ENCODE measurements around the gene AGBL2.

Gene AGBL2

GRCh38 chr11:47651818-47652469, 63.2 kb downstream of the AGBL2 start:
- Histone ChIP-seq H2AFZ (ENCODE audit: insufficient read depth, low read length, poor library complexity) (no peak overlapping the region), H3K9ac (ENCODE audit: low read length) (no peak overlapping the region), H4K91ac (ENCODE audit: low read depth, low read length) (no peak overlapping the region), H2BK5ac (ENCODE audit: low read depth, low read length, poor library complexity) (no peak overlapping the region), H3K4me3 (ENCODE audit: low read depth, low read length) (no peak overlapping the region), H3K79me1 (ENCODE audit: low read length) (no peaks in the 10 kb centered on the region), H3K79me2 (ENCODE audit: control insufficient read depth, insufficient read depth, low read length, poor library complexity) (no peaks in the 10 kb centered on the region), H3K4ac (ENCODE audit: low read depth, low read length) (no peak overlapping the region), H3K27me3 (ENCODE audit: insufficient read depth, low read length) (no peaks in the 10 kb centered on the region), H3K18ac (ENCODE audit: low read length) (no peak overlapping the region), H4K8ac (ENCODE audit: low read depth, low read length) (no peak overlapping the region), H2AK5ac (ENCODE audit: low read length) (no peak overlapping the region), H3K4me2 (ENCODE audit: low read length) (no peak overlapping the region), H2BK120ac (ENCODE audit: insufficient read depth, low read length, poor library complexity) (no peak overlapping the region), H3K23ac (ENCODE audit: low read length) (no peak overlapping the region), H3K27ac (ENCODE audit: low read depth, low read length) (no peak overlapping the region), H3K4me1 (ENCODE audit: control insufficient read depth in 1 of 2, insufficient read depth in 2 of 2, low read length in 2 of 2) (peaks cover 3% of the 10 kb centered on the region in 2 experiments), H3K9me3 (ENCODE audit: insufficient read depth, low read depth, low read length) (no peaks in the 10 kb centered on the region), H4K12ac (ENCODE audit: low read depth, low read length) (no peak overlapping the region), H3K14ac (ENCODE audit: low read length) (no peak overlapping the region), H2BK12ac (ENCODE audit: low read length) (no peak overlapping the region), H3K36me3 (ENCODE audit: control insufficient read depth in 1 of 2, insufficient read depth in 2 of 2, low read length in 2 of 2) (no peaks in the 10 kb centered on the region)
- DNase-seq, result no peak
- no CpG with 5 or more reads among the region's 5 CpGs for WGBS (ENCODE audit: extremely low coverage, insufficient coverage, insufficient read length)

GRCh38 chr11:47649276-47649675, 65.9 kb downstream of the AGBL2 start:
- Histone ChIP-seq H3K23ac (ENCODE audit: low read length) (no peak overlapping the region), H4K8ac (ENCODE audit: low read depth, low read length) (no peak overlapping the region), H3K79me1 (ENCODE audit: low read length) (no peaks in the 10 kb centered on the region), H3K14ac (ENCODE audit: low read length) (no peak overlapping the region), H3K79me2 (ENCODE audit: control insufficient read depth, insufficient read depth, low read length, poor library complexity) (no peaks in the 10 kb centered on the region), H2BK12ac (ENCODE audit: low read length) (no peak overlapping the region), H3K4me3 (ENCODE audit: low read depth, low read length) (no peak overlapping the region), H3K27ac (ENCODE audit: low read depth, low read length) (no peak overlapping the region), H3K4me1 (ENCODE audit: control insufficient read depth in 1 of 2, insufficient read depth in 2 of 2, low read length in 2 of 2) (peaks cover 3% of the 10 kb centered on the region in 2 experiments), H2BK5ac (ENCODE audit: low read depth, low read length, poor library complexity) (no peak overlapping the region), H2BK120ac (ENCODE audit: insufficient read depth, low read length, poor library complexity) (no peak overlapping the region), H2AK5ac (ENCODE audit: low read length) (no peak overlapping the region), H2AFZ (ENCODE audit: insufficient read depth, low read length, poor library complexity) (no peak overlapping the region), H3K18ac (ENCODE audit: low read length) (no peak overlapping the region), H3K9ac (ENCODE audit: low read length) (no peak overlapping the region), H3K4ac (ENCODE audit: low read depth, low read length) (no peak overlapping the region), H4K91ac (ENCODE audit: low read depth, low read length) (no peak overlapping the region), H3K4me2 (ENCODE audit: low read length) (no peak overlapping the region), H3K9me3 (ENCODE audit: insufficient read depth, low read depth, low read length) (no peaks in the 10 kb centered on the region), H3K27me3 (ENCODE audit: insufficient read depth, low read length) (no peaks in the 10 kb centered on the region), H4K12ac (ENCODE audit: low read depth, low read length) (no peak overlapping the region), H3K36me3 (ENCODE audit: control insufficient read depth in 1 of 2, insufficient read depth in 2 of 2, low read length in 2 of 2) (no peaks in the 10 kb centered on the region)
- no peak for DNase-seq
- no CpG with 5 or more reads among the region's 3 CpGs for WGBS (ENCODE audit: extremely low coverage, insufficient coverage, insufficient read length)

GRCh38 chr11:47646019-47646418, 69.2 kb downstream of the AGBL2 start:
- no peak overlapping the region for H2BK12ac ChIP-seq (ENCODE audit: low read length)
- H2AK5ac ChIP-seq (ENCODE audit: low read length), result no peak overlapping the region
- no peak overlapping the region for H3K4me2 ChIP-seq (ENCODE audit: low read length)
- H3K18ac ChIP-seq (ENCODE audit: low read length), result no peak overlapping the region
- H3K36me3 ChIP-seq (ENCODE audit: control insufficient read depth in 1 of 2, insufficient read depth in 2 of 2, low read length in 2 of 2), result no peaks in the 10 kb centered on the region
- no peak overlapping the region for H3K27ac ChIP-seq (ENCODE audit: low read depth, low read length)
- H2BK120ac ChIP-seq (ENCODE audit: insufficient read depth, low read length, poor library complexity), result no peak overlapping the region
- no peak overlapping the region for H4K91ac ChIP-seq (ENCODE audit: low read depth, low read length)
- H3K4me3 ChIP-seq (ENCODE audit: low read depth, low read length), result no peak overlapping the region
- no peak overlapping the region for H3K23ac ChIP-seq (ENCODE audit: low read length)
- H4K12ac ChIP-seq (ENCODE audit: low read depth, low read length), result no peak overlapping the region
- no peak overlapping the region for H2BK5ac ChIP-seq (ENCODE audit: low read depth, low read length, poor library complexity)
- H3K4ac ChIP-seq (ENCODE audit: low read depth, low read length), result no peak overlapping the region
- H3K14ac ChIP-seq (ENCODE audit: low read length), result no peak overlapping the region
- peaks cover 5% of the 10 kb centered on the region for H3K79me2 ChIP-seq (ENCODE audit: control insufficient read depth, insufficient read depth, low read length, poor library complexity)
- peaks cover 5% of the 10 kb centered on the region for H3K79me1 ChIP-seq (ENCODE audit: low read length)
- DNase-seq, result no peak
- no peak overlapping the region for H3K9ac ChIP-seq (ENCODE audit: low read length)
- H3K9me3 ChIP-seq (ENCODE audit: insufficient read depth, low read depth, low read length), result no peaks in the 10 kb centered on the region
- no peaks in the 10 kb centered on the region for H3K27me3 ChIP-seq (ENCODE audit: insufficient read depth, low read length)
- H4K8ac ChIP-seq (ENCODE audit: low read depth, low read length), result no peak overlapping the region
- no CpG with 5 or more reads among the region's 6 CpGs for WGBS (ENCODE audit: extremely low coverage, insufficient coverage, insufficient read length)
- no peaks in the 10 kb centered on the region for H3K4me1 ChIP-seq (ENCODE audit: control insufficient read depth in 1 of 2, insufficient read depth in 2 of 2, low read length in 2 of 2)
- H2AFZ ChIP-seq (ENCODE audit: insufficient read depth, low read length, poor library complexity), result no peak overlapping the region

- no peak overlapping the region for H4K91ac ChIP-seq (ENCODE audit: low read depth, low read length)
- no peaks in the 10 kb centered on the region for H3K4me1 ChIP-seq (ENCODE audit: control insufficient read depth in 1 of 2, insufficient read depth in 2 of 2, low read length in 2 of 2)
- no peak overlapping the region for H2BK12ac ChIP-seq (ENCODE audit: low read length)
- WGBS (ENCODE audit: extremely low coverage, insufficient coverage, insufficient read length), result no CpG with 5 or more reads among the region's 6 CpGs
- H3K79me1 ChIP-seq (ENCODE audit: low read length), result peaks cover 5% of the 10 kb centered on the region
- H2BK5ac ChIP-seq (ENCODE audit: low read depth, low read length, poor library complexity), result no peak overlapping the region
- H3K36me3 ChIP-seq (ENCODE audit: control insufficient read depth in 1 of 2, insufficient read depth in 2 of 2, low read length in 2 of 2), result no peaks in the 10 kb centered on the region
- H3K27me3 ChIP-seq (ENCODE audit: insufficient read depth, low read length), result no peaks in the 10 kb centered on the region
- no peak overlapping the region for H2AFZ ChIP-seq (ENCODE audit: insufficient read depth, low read length, poor library complexity)
- H4K8ac ChIP-seq (ENCODE audit: low read depth, low read length), result no peak overlapping the region
- H3K18ac ChIP-seq (ENCODE audit: low read length), result no peak overlapping the region
- no peak overlapping the region for H3K14ac ChIP-seq (ENCODE audit: low read length)
- no peak overlapping the region for H2BK120ac ChIP-seq (ENCODE audit: insufficient read depth, low read length, poor library complexity)
- peaks cover 5% of the 10 kb centered on the region for H3K79me2 ChIP-seq (ENCODE audit: control insufficient read depth, insufficient read depth, low read length, poor library complexity)
- no peak overlapping the region for H3K4me3 ChIP-seq (ENCODE audit: low read depth, low read length)
- no peak overlapping the region for H3K23ac ChIP-seq (ENCODE audit: low read length)
- no peak for DNase-seq
- no peak overlapping the region for H3K4me2 ChIP-seq (ENCODE audit: low read length)
- no peak overlapping the region for H2AK5ac ChIP-seq (ENCODE audit: low read length)
- H4K12ac ChIP-seq (ENCODE audit: low read depth, low read length), result no peak overlapping the region
- no peak overlapping the region for H3K27ac ChIP-seq (ENCODE audit: low read depth, low read length)
- H3K4ac ChIP-seq (ENCODE audit: low read depth, low read length), result no peak overlapping the region
- no peaks in the 10 kb centered on the region for H3K9me3 ChIP-seq (ENCODE audit: insufficient read depth, low read depth, low read length)
- no peak overlapping the region for H3K9ac ChIP-seq (ENCODE audit: low read length)
These were observed 69.7 kb downstream of the AGBL2 start for GRCh38 chr11:47645500-47645899.
